Ovary (tissue), 1 donor: ENCODE data around the gene NOXA1.

Experiments
- EP300 ChIP-seq: sonication (generic); formaldehyde crosslinking; IDR thresholded peaks from one replicate; pipeline ENCODE4 v1.6.1; 2017; ENCODE audit warnings: antibody characterized with exemption
- POLR2A ChIP-seq: fragments of 450-650 bp; IDR thresholded peaks from one replicate; pipeline ENCODE4 v1.6.1; 2017; ENCODE audit warnings: antibody characterized with exemption, mild to moderate bottlenecking, moderate library complexity

GRCh38 chr9:137477778-137478612, 54.8 kb downstream of the NOXA1 start:
- TF ChIP-seq EP300 = no peak
- TF ChIP-seq POLR2A = no peak
